H9 (cell line): ENCODE data around the gene KCNA3. TPM values are rescaled to one million over a fixed set of nuclear protein-coding genes. Genes with fewer than 3 reads are reported as not detected.

Experiments
- DNase-seq: peaks from one replicate; pipeline ENCODE4 v3.0.0-alpha.2; 2017
- H2AFZ ChIP-seq: one replicate; pipeline ENCODE4 v1.6.1; 2013; ENCODE audit warnings: mild to moderate bottlenecking, low read length, control low read depth, moderate library complexity
- H2AK5ac ChIP-seq: 2 replicates; pipeline ENCODE4 v1.6.1; 2013; ENCODE audit warnings: low read length, control low read depth, mixed read lengths; ENCODE audit not compliant: insufficient read length
- H2BK120ac ChIP-seq: one replicate; pipeline ENCODE4 v1.6.1; 2013; ENCODE audit warnings: low read depth, mild to moderate bottlenecking, low read length, control low read depth, inconsistent platforms; ENCODE audit not compliant: poor library complexity, severe bottlenecking
- H2BK12ac ChIP-seq: 2 replicates; pipeline ENCODE4 v1.6.1; 2013; ENCODE audit warnings: low read length, control low read depth, mixed read lengths, low read depth; ENCODE audit not compliant: insufficient read length
- H2BK15ac ChIP-seq: 2 replicates; pipeline ENCODE4 v1.6.1; 2013; ENCODE audit warnings: low read depth, low read length, control low read depth
- H2BK20ac ChIP-seq: one replicate; pipeline ENCODE4 v1.6.1; 2013; ENCODE audit warnings: low read depth, mild to moderate bottlenecking, low read length, control low read depth, inconsistent platforms; ENCODE audit not compliant: poor library complexity, severe bottlenecking
- H2BK5ac ChIP-seq: 2 replicates; pipeline ENCODE4 v1.6.1; 2013; ENCODE audit warnings: low read length, control low read depth, mixed read lengths; ENCODE audit not compliant: insufficient read length
- H3K14ac ChIP-seq: 2 replicates; pipeline ENCODE4 v1.6.1; 2013; ENCODE audit warnings: low read length, control low read depth; ENCODE audit not compliant: insufficient read depth
- H3K18ac ChIP-seq: 2 replicates; pipeline ENCODE4 v1.6.1; 2013; ENCODE audit warnings: low read depth, mild to moderate bottlenecking, mixed read lengths, low read length, control low read depth; ENCODE audit not compliant: insufficient read length
- H3K23ac ChIP-seq: 2 replicates; pipeline ENCODE4 v1.6.1; 2013; ENCODE audit warnings: low read length, control low read depth, mixed read lengths, low read depth; ENCODE audit not compliant: insufficient read length
- H3K23me2 ChIP-seq: 2 replicates; pipeline ENCODE4 v1.6.1; 2013; ENCODE audit warnings: low read depth, mild to moderate bottlenecking, mixed read lengths, low read length, control low read depth; ENCODE audit not compliant: insufficient read length, poor library complexity, severe bottlenecking
- H3K27ac ChIP-seq: 2 replicates; pipeline ENCODE4 v1.5.1; 2013; ENCODE audit warnings: low read length, control low read depth, mixed read lengths, low read depth; ENCODE audit not compliant: insufficient read length
- H3K27me3 ChIP-seq: 2 replicates; pipeline ENCODE4 v1.6.1; 2013; ENCODE audit warnings: low read length, control low read depth, inconsistent platforms; ENCODE audit not compliant: insufficient read depth
- H3K4ac ChIP-seq: 2 replicates; pipeline ENCODE4 v1.6.1; 2013; ENCODE audit warnings: low read depth, mild to moderate bottlenecking, control low read depth, inconsistent platforms, low read length, moderate library complexity
- H3K4me1 ChIP-seq: 2 replicates; pipeline ENCODE4 v1.6.1; 2013; ENCODE audit warnings: low read length, control low read depth, inconsistent platforms; ENCODE audit not compliant: insufficient read depth
- H3K4me2 ChIP-seq: 2 replicates; pipeline ENCODE4 v1.6.1; 2013; ENCODE audit warnings: low read length, control low read depth, mixed read lengths; ENCODE audit not compliant: insufficient read length, insufficient read depth
- H3K56ac ChIP-seq: 2 replicates; pipeline ENCODE4 v1.6.1; 2013; ENCODE audit warnings: low read depth, mild to moderate bottlenecking, mixed read lengths, low read length, control low read depth; ENCODE audit not compliant: insufficient read length
- H3K79me1 ChIP-seq: 2 replicates; pipeline ENCODE4 v1.6.1; 2013; ENCODE audit warnings: low read depth, mild to moderate bottlenecking, moderate library complexity, low read length, control low read depth, inconsistent platforms; ENCODE audit not compliant: insufficient read depth, poor library complexity, severe bottlenecking
- H3K79me2 ChIP-seq: 2 replicates; pipeline ENCODE4 v1.6.1; 2013; ENCODE audit warnings: low read length, control low read depth, inconsistent platforms; ENCODE audit not compliant: insufficient read depth
- H3K9ac ChIP-seq: 2 replicates; pipeline ENCODE4 v1.6.1; 2013; ENCODE audit warnings: low read length, control low read depth, mixed read lengths; ENCODE audit not compliant: insufficient read length; ENCODE audit errors: extremely low read depth
- H3K9me3 ChIP-seq: one replicate; pipeline ENCODE4 v1.6.1; 2013; ENCODE audit warnings: low read depth, low read length, inconsistent platforms; ENCODE audit not compliant: control insufficient read depth
- H3T11ph ChIP-seq: one replicate; pipeline ENCODE4 v1.6.1; 2013; ENCODE audit warnings: mild to moderate bottlenecking, low read length, control low read depth, inconsistent platforms
- H4K20me1 ChIP-seq: one replicate; pipeline ENCODE4 v1.6.1; 2013; ENCODE audit not compliant: control insufficient read depth, insufficient read length, insufficient read depth
- H4K5ac ChIP-seq: 2 replicates; pipeline ENCODE4 v1.6.1; 2013; ENCODE audit warnings: low read depth, mild to moderate bottlenecking, mixed read lengths, low read length, control low read depth; ENCODE audit not compliant: insufficient read length
- H4K8ac ChIP-seq: replicated peaks from 2 replicates; pipeline ENCODE4 v1.6.1; 2013; ENCODE audit warnings: low read length, control low read depth, mixed read lengths, low read depth; ENCODE audit not compliant: insufficient read length
- H4K91ac ChIP-seq: 2 replicates; pipeline ENCODE4 v1.6.1; 2013; ENCODE audit warnings: low read depth, mild to moderate bottlenecking, moderate library complexity, mixed read lengths, low read length, control low read depth; ENCODE audit not compliant: insufficient read length
- H3K27ac Mint-ChIP-seq, 3 experiments: 2 replicates in 2 of 3; 3 replicates in 1 of 3; pipeline ENCODE4 v1.8.0; 2020 to 2021; ENCODE audit warnings: mixed read lengths in 3 of 3, mild to moderate bottlenecking in 1 of 3, moderate library complexity in 1 of 3
- H3K27me3 Mint-ChIP-seq: 2 replicates; pipeline ENCODE4 v1.8.0; 2021; ENCODE audit warnings: low read depth, mild to moderate bottlenecking, moderate library complexity, mixed read lengths
- H3K36me3 Mint-ChIP-seq, 3 experiments: 2 replicates in 2 of 3; 3 replicates in 1 of 3; pipeline ENCODE4 v1.8.0; 2020 to 2021; ENCODE audit warnings: low read depth in 3 of 3, mixed read lengths in 3 of 3; ENCODE audit not compliant: insufficient read depth in 1 of 3
- H3K4me1 Mint-ChIP-seq, 2 experiments: 2 replicates each; pipeline ENCODE4 v1.8.0; 2020; ENCODE audit warnings: mixed read lengths in 2 of 2
- H3K4me3 Mint-ChIP-seq, 2 experiments: 2 replicates in 1 of 2; 3 replicates in 1 of 2; pipeline ENCODE4 v1.8.0; 2020 to 2021; ENCODE audit warnings: mild to moderate bottlenecking in 2 of 2, mixed read lengths in 2 of 2, moderate library complexity in 1 of 2
- H3K9me3 Mint-ChIP-seq, 2 experiments: 2 replicates in 1 of 2; 3 replicates in 1 of 2; pipeline ENCODE4 v1.8.0; 2020; ENCODE audit warnings: mild to moderate bottlenecking in 2 of 2, mixed read lengths in 2 of 2, moderate library complexity in 1 of 2
- CTCF ChIP-seq: fragments of 200-600 bp; sonication (generic); conservative IDR thresholded peaks from 3 replicates; pipeline ENCODE4 v1.8.0; 2021; ENCODE audit warnings: antibody characterized with exemption, mild to moderate bottlenecking
- WGBS: extraction: QIAGEN DNeasy Blood & Tissue Kit; methylation state at CpG from one replicate; pipeline ENCODE4 v1.1.7; 2013; ENCODE audit warnings: missing lambda C conversion rate, low lambda C conversion rate, mixed read lengths; ENCODE audit not compliant: insufficient read length; ENCODE audit errors: extremely low coverage; 5-methylcytosine and 5-hydroxymethylcytosine counted together
- total RNA-seq: library from RNA; stranded (reverse); gene quantifications from 2 replicates; pipeline ENCODE4 v1.2.1, GENCODE V29; 2021

Gene KCNA3
- total RNA-seq, 1 experiment from 2014 or later: 0.92 TPM

DNA sequence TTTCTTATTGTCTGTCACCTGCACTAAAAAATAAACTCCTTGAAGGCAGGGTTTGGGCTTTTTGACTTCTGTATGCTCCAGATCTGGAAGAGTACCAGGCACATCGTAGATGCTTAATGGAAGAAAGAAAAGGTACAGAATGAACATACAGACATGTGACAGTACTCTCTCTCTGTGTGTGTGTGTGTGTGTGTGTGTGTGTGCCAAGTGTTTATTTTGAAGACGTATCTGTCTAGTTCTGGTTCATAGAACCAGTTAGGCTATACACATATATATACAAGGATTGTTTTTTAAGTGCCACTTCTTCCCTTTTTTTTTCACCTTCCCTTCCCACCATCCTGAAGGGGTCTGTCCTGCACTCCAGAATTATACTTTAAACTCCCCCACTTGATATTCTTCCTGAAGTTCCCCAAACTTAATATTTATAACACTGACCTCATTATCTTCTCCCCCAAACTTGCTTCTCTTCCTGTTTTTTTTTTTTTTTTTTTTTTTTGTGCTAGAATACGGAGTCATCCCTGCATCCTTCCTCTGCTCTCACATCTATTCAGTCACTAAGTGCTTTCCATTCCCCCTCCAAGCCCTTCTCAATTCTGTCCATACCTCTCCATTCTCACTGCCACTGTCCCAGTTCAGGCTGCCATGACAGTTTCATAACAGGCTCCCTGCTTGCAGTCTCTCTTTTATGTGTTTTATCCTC lies 5.4 kb upstream of the KCNA3 start:
- no peak for DNase-seq
- no peaks in the 10 kb centered on the region for H3K9me3 Mint-ChIP-seq
- no CpG with 5 or more reads among the region's 3 CpGs for WGBS
- Histone ChIP-seq H4K5ac (no peak overlapping the region), H3K79me1 (no peaks in the 10 kb centered on the region), H2BK12ac (no peak overlapping the region), H2BK5ac (no peak overlapping the region), H3K18ac (no peak overlapping the region), H3K14ac (no peak overlapping the region), H3K23ac (no peak overlapping the region), H3K79me2 (no peaks in the 10 kb centered on the region), H3K4me1 (peaks cover 4% of the 10 kb centered on the region), H2BK120ac (no peak overlapping the region), H2BK15ac (no peak overlapping the region), H4K20me1 (no peaks in the 10 kb centered on the region), H3K27ac (no peak overlapping the region), H2AK5ac (no peak overlapping the region), H4K91ac (no peak overlapping the region), H3K9ac (no peak overlapping the region), H3K9me3 (no peaks in the 10 kb centered on the region), H3K4me2 (no peak overlapping the region), H3K4ac (no peak overlapping the region), H4K8ac (no peak overlapping the region), H2AFZ (no peak overlapping the region), H3T11ph (no peak overlapping the region), H2BK20ac (no peak overlapping the region), H3K56ac (no peak overlapping the region), H3K27me3 (peaks cover 11% of the 10 kb centered on the region; the same call in 1 of the 2 replicates), H3K23me2 (peaks cover 5% of the 10 kb centered on the region)
- H3K27ac Mint-ChIP-seq: no peak overlapping the region
- no peak overlapping the region for H3K4me3 Mint-ChIP-seq
- H3K27me3 Mint-ChIP-seq: peaks cover 66% of the 10 kb centered on the region
- H3K4me1 Mint-ChIP-seq: peaks cover 7 to 10% of the 10 kb centered on the region in 2 experiments
- H3K36me3 Mint-ChIP-seq: no peaks in the 10 kb centered on the region
- TF ChIP-seq CTCF: no peak
